Measurements from ENCODE around the gene EDIL3.

Gene EDIL3

DNA sequence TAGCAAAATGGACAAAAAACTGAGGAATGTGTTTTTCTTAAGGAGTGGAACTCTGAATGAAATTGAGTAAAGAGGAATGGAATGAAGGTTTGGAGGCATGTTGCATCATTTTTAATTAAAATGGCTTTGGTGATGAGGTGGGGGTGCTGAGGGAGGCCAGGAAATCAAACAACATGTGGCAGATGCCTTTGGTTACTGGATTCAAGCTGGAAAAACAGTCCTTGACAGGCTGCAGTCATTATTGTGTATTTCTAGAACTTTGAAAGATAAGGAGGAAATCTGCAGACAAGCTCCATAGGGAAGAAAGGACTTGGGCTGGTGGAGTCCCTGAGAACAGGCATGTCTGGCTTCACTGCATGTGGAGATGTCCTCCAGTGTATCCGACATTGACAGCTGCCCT lies 460.5 kb downstream of the EDIL3 start:
- TF ChIP-seq, protein P1, sequence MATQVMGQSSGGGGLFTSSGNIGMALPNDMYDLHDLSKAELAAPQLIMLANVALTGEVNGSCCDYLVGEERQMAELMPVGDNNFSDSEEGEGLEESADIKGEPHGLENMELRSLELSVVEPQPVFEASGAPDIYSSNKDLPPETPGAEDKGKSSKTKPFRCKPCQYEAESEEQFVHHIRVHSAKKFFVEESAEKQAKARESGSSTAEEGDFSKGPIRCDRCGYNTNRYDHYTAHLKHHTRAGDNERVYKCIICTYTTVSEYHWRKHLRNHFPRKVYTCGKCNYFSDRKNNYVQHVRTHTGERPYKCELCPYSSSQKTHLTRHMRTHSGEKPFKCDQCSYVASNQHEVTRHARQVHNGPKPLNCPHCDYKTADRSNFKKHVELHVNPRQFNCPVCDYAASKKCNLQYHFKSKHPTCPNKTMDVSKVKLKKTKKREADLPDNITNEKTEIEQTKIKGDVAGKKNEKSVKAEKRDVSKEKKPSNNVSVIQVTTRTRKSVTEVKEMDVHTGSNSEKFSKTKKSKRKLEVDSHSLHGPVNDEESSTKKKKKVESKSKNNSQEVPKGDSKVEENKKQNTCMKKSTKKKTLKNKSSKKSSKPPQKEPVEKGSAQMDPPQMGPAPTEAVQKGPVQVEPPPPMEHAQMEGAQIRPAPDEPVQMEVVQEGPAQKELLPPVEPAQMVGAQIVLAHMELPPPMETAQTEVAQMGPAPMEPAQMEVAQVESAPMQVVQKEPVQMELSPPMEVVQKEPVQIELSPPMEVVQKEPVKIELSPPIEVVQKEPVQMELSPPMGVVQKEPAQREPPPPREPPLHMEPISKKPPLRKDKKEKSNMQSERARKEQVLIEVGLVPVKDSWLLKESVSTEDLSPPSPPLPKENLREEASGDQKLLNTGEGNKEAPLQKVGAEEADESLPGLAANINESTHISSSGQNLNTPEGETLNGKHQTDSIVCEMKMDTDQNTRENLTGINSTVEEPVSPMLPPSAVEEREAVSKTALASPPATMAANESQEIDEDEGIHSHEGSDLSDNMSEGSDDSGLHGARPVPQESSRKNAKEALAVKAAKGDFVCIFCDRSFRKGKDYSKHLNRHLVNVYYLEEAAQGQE (IDR thresholded peaks at IDR 0.05; ENCODE audit: insufficient read depth in 1 of 2, low read depth in 2 of 2, low read length in 2 of 2) = no peak
- TF ChIP-seq TAF1 (IDR thresholded peaks at IDR 0.05; ENCODE audit: borderline replicate concordance, insufficient read depth, low read length) (no peak), SIN3A (IDR thresholded peaks at IDR 0.05; ENCODE audit: borderline replicate concordance, insufficient read depth, low read length) (no peak), POLR2AphosphoS5 (IDR thresholded peaks at IDR 0.05; ENCODE audit: low read depth, low read length) (no peak), FOXP2 (optimal IDR thresholded peaks at IDR 0.05; ENCODE audit: borderline replicate concordance, extremely low read depth, extremely low read length, insufficient read depth) (no peak)

GRCh38 chr5:83922699-83923098 lies 462.0 kb downstream of the EDIL3 start:
- TF ChIP-seq POLR2AphosphoS5 (IDR thresholded peaks at IDR 0.05; ENCODE audit: low read depth, low read length) = no peak
- no peak for TF ChIP-seq SIN3A (IDR thresholded peaks at IDR 0.05; ENCODE audit: borderline replicate concordance, insufficient read depth, low read length)
- TF ChIP-seq, protein P1 (IDR thresholded peaks at IDR 0.05; ENCODE audit: insufficient read depth in 1 of 2, low read depth in 2 of 2, low read length in 2 of 2) = no peak
- TF ChIP-seq TAF1 (IDR thresholded peaks at IDR 0.05; ENCODE audit: borderline replicate concordance, insufficient read depth, low read length) = no peak
- no peak for TF ChIP-seq FOXP2 (optimal IDR thresholded peaks at IDR 0.05; ENCODE audit: borderline replicate concordance, extremely low read depth, extremely low read length, insufficient read depth)

DNA sequence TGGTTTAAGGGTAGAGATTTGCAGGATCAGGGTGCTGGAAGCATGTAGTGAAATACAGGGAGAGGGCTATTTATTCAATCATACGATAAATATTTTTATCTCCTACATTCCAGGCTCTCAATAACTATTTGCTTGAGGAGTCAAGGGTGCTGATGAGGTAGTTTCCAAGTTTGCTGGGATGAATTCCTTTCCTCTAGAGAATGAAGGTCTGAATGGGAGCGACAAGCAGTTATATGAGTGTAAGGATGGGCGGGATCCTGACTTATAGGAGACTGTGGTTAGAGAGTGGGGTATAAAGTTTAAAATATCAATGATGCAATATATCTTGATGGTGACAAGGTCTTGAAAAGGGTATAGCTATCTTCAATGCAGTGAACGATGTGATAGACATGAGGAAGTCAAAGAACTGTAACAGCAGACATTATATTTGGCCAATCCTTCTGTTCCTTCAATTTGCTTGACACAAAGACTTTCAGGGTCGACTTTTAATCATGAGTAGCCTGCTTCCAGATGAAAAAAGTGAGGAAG lies 462.9 kb downstream of the EDIL3 start:
- TF ChIP-seq, protein P1 (IDR thresholded peaks at IDR 0.05; ENCODE audit: insufficient read depth in 1 of 2, low read depth in 2 of 2, low read length in 2 of 2) = no peak
- TF ChIP-seq TAF1 (IDR thresholded peaks at IDR 0.05; ENCODE audit: borderline replicate concordance, insufficient read depth, low read length) = no peak
- no peak for TF ChIP-seq SIN3A (IDR thresholded peaks at IDR 0.05; ENCODE audit: borderline replicate concordance, insufficient read depth, low read length)

GRCh38 chr5:83919071-83920041 lies 465.3 kb downstream of the EDIL3 start:
- TF ChIP-seq SIN3A (IDR thresholded peaks at IDR 0.05; ENCODE audit: borderline replicate concordance, insufficient read depth, low read length) = no peak
- TF ChIP-seq TAF1 (IDR thresholded peaks at IDR 0.05; ENCODE audit: borderline replicate concordance, insufficient read depth, low read length) = no peak
- TF ChIP-seq, protein P1 (IDR thresholded peaks at IDR 0.05; ENCODE audit: insufficient read depth in 1 of 2, low read depth in 2 of 2, low read length in 2 of 2) = no peak

All from PFSK-1 (cell line).